Ishikawa (cell line): ENCODE results near the gene MAGI2.

Source experiments
- EP300 ChIP-seq: IDR thresholded peaks from 2 replicates; pipeline ENCODE4 v1.6.1; 2012; ENCODE audit warnings: borderline replicate concordance
- REST ChIP-seq: IDR thresholded peaks from 2 replicates; pipeline ENCODE4 v1.6.1; 2012; ENCODE audit warnings: low read depth, mild to moderate bottlenecking
- TAF1 ChIP-seq: IDR thresholded peaks from 2 replicates; pipeline ENCODE4 v1.6.1; 2012; ENCODE audit warnings: low read depth, mild to moderate bottlenecking
- TEAD4 ChIP-seq: IDR thresholded peaks from 2 replicates; pipeline ENCODE4 v1.6.1; 2012
- YY1 ChIP-seq: IDR thresholded peaks from 2 replicates; pipeline ENCODE4 v1.6.1; 2012; ENCODE audit warnings: low read depth

DNA sequence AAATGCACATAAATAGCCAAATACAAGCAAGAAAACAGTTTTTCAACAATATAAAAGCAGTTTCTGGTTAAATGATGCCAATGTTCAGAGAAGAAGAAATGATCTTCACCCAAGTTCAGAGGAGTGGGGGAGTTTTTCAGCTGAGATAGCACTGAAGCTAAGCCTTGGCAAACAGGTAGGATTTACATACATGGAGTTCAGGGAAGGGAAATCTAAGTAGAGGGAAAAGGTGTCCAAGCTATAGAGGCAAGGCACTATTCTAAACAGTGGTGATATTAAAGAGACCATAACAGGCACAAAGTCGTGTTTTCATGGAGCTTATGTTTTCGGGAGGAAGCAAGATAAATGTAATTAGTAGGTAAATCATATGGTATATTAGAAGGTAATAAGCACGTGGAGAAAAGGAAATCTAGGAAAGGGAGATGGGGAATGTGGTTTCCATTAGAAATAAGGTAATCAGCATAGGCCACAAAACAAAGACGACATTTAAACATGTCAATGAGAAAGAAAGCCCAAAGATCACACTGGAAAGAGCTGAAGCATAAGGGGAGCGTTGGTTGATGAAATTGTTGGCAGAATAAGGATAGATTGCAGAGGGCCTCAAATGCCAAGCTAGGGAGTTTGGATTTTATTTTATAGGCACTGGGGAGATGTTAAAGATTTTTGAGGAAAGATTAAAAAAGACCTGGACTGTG, 704.3 kb downstream of the MAGI2 start:
- TF ChIP-seq TEAD4 (no peak), EP300 (no peak), TAF1 (no peak), YY1 (no peak), REST (no peak)
